Measurements from ENCODE around the gene GAD1. TPM values are rescaled to one million over a fixed set of nuclear protein-coding genes. Genes with fewer than 3 reads are reported as not detected.

The GAD1 gene
- total RNA-seq, 1 experiment from 2014 or later: 10.9 TPM

DNA sequence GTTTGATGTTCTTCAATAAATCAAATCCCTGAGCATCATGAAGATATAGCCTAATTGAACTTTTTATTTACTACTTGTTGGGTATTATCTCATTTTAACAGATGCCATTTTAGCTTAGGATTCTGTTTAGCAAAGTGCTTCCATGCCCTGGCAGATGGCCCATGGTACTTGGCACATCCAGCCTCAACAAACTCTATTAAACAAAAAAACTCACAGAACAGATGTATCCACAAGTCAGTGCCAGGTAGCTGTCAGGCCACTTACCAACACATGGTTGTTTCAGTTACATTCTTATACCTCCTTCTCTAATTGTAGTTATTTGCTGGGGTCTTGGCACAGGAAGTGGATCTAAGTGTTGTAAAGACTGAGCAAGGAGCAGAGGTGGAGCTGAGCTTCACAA is 29.6 kb downstream of the GAD1 start:
- no peak for DNase-seq
- no peaks in the 10 kb centered on the region for H3K9me3 ChIP-seq (replicated peaks)
- no peak overlapping the region for H3K27ac ChIP-seq
- no peaks in the 10 kb centered on the region for H3K27me3 ChIP-seq
- H3K4me1 ChIP-seq: peaks cover 38% of the 10 kb centered on the region
- H3K4me3 ChIP-seq: no peak overlapping the region
- H3K36me3 ChIP-seq: no peaks in the 10 kb centered on the region

DNA sequence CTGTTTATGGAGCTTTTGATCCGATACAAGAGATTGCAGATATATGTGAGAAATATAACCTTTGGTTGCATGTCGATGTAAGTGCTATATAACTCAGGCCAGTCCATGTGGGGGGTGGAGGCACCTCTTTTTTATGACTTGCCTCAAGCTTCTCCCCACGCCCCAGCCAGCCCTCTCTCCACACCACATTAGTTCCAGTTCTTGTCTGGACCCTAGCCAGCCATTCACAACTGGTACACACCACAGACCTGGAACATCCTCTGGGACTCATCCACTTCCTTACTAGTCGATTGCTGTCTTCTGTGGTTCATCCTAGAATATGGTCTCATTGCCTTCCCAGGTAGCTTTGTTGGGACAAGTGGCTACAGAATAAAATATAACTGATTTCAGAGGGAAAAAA is 31.0 kb downstream of the GAD1 start:
- H3K9me3 ChIP-seq (replicated peaks): no peaks in the 10 kb centered on the region
- H3K36me3 ChIP-seq: no peaks in the 10 kb centered on the region
- H3K4me1 ChIP-seq: peaks cover 38% of the 10 kb centered on the region
- peak overlapping the region; percentile 75 for H3K27ac ChIP-seq
- H3K4me3 ChIP-seq: no peak overlapping the region
- H3K27me3 ChIP-seq: no peaks in the 10 kb centered on the region
- peak; percentile 93 to 96 for DNase-seq

DNA sequence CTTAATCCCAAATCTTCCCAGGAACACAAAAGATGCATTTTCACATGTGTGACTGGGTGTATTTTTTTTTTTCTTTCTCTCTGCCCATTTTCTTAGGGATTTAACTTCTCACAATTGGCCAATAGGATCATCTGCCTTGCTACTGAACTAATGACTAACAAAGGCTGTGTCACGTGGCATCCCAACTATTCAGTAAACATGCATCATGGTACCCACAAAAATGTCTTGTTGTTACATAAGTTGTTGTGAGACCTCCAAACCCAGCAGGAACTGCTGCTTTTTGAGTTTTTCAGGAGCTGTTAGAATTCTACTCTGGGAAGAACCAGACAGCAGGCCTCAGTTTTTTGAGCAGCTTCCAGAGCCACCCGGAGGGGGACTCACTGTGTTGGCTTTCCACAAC is 31.9 kb downstream of the GAD1 start:
- Histone ChIP-seq H3K36me3 (no peaks in the 10 kb centered on the region), H3K4me1 (peaks cover 30% of the 10 kb centered on the region), H3K4me3 (no peak overlapping the region), H3K27ac (peak overlapping the region; percentile 75), H3K9me3 (replicated peaks) (no peaks in the 10 kb centered on the region), H3K27me3 (no peaks in the 10 kb centered on the region)
- peak in 1 of 2 experiments; percentile 20 for DNase-seq

DNA sequence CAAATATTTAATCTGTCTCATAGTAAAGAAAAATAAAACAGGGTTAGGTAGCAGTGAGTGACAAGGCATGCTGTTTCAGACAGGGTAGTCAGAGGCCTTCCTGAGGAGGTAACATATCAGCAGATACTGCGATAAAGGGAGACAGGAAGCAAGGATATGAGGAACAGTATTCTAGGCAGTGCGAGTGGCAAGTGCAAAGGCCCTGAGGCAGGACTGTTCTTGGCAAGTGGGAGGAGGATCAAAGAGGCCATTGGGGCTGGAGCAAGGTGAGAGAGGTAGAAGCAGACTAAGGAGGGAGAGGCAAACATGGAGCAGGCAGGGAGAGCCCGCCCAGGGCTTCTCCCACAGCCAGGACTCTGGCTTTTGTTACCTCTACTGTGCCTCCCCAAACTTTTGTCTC is 33.6 kb downstream of the GAD1 start:
- H3K36me3 ChIP-seq: no peaks in the 10 kb centered on the region
- no peaks in the 10 kb centered on the region for H3K9me3 ChIP-seq (replicated peaks)
- no peak for DNase-seq
- no peak overlapping the region for H3K4me3 ChIP-seq
- H3K27ac ChIP-seq: no peak overlapping the region
- H3K27me3 ChIP-seq: no peaks in the 10 kb centered on the region
- peaks cover 24% of the 10 kb centered on the region for H3K4me1 ChIP-seq

DNA sequence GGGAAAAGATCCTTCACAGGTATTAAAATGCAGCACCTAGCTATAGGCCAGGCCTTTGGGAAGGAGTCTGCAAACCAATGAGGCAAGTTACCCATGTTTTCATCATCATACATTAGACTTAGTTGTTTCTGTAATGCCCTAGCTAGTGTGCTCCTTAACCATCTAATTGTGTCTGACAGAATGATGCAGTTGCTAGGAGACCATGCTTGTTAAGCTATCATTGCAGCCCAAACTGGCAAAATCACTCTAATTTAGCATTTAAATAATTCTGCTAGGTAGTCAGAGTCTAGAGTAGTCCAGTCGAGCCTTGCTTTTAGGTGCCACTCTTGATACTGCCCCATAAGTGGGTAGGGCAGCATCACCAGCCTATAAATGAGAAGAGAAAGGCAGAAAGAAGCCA is 34.9 kb downstream of the GAD1 start:
- H3K27me3 ChIP-seq: no peaks in the 10 kb centered on the region
- no peak overlapping the region for H3K27ac ChIP-seq
- H3K4me1 ChIP-seq: peaks cover 24% of the 10 kb centered on the region
- H3K9me3 ChIP-seq (replicated peaks): no peaks in the 10 kb centered on the region
- no peak overlapping the region for H3K4me3 ChIP-seq
- no peak for DNase-seq
- H3K36me3 ChIP-seq: no peaks in the 10 kb centered on the region

DNA sequence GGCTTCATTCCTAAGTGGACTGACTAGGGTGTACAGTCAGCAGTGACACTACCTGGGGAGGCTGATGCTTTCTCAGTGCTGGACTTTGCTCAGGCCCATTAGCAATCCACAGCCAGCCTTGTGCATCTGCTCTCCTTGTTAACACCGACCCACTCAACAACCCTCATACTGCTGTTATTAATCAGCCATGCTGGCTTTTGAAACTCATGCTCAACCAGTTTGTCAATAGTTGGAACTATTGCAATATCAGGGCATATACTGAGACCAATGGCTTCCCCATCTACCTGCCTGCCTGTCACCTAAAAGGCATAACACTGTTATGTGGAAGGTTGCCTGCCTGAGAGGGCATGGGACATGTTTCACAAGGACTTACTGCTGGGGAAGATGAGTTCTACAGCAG is 39.4 kb downstream of the GAD1 start:
- H3K36me3 ChIP-seq: no peaks in the 10 kb centered on the region
- no peak for DNase-seq

DNA sequence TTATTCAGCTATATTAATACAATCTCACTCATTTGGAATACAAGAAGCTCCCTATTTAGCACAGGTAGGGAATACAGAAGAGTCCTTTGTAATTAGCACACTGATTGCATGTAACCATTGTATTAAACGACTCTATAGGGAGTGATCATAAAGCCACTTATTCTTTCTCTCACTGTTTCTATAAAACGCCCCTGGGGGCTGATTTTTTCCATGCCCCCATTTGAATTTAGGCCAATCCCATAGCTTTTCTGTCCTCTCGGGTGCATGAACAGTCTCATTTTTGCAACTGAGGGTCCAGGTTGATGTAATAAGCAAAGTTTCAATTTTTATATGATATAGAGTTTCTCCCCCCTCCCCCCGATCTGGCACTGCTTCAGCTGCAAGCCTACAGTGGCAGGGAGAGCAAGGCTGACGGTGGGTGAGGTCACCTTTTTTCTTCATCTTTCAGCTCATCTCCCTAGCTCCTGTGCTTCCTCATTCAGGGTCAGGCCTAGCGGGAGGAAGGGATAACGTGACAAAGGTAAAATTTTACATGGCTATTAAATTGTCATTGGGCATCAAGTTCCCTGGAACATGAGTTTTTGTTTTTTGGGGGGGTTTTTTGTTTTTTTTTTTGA is 45.7 kb downstream of the GAD1 start:
- no peaks in the 10 kb centered on the region for H3K9me3 ChIP-seq (replicated peaks)
- no peak for DNase-seq
- no peak overlapping the region for H3K4me3 ChIP-seq
- no peaks in the 10 kb centered on the region for H3K27me3 ChIP-seq
- H3K4me1 ChIP-seq: no peaks in the 10 kb centered on the region
- no peak overlapping the region for H3K27ac ChIP-seq
- H3K36me3 ChIP-seq: no peaks in the 10 kb centered on the region

More for the DNA sequence above, 39.4 kb downstream of the GAD1 start:
- Histone ChIP-seq H3K4me3 (no peak overlapping the region), H3K27me3 (no peaks in the 10 kb centered on the region), H3K27ac (no peak overlapping the region), H3K4me1 (no peaks in the 10 kb centered on the region), H3K9me3 (replicated peaks) (no peaks in the 10 kb centered on the region)

DNA sequence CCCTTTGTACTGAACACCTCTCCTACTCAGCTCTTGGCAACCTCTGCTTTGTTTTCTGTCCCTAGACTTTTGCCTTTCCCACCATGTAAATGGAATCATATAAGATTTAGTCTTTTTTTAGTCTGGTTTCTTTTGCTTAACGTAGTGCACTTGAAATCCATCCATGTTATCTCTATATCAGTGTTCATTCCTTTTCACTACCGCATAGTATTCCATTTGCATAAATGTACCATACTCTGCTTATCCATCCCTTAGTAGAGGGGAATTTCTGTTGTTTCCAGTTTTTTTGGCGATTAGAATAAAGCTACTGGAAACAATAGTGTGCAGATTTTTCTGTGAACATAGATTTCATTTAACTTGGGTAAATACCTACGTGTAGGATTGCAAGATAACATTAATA is 46.4 kb downstream of the GAD1 start:
- DNase-seq: no peak
- Histone ChIP-seq H3K27ac (no peak overlapping the region), H3K27me3 (no peaks in the 10 kb centered on the region), H3K36me3 (no peaks in the 10 kb centered on the region), H3K4me1 (no peaks in the 10 kb centered on the region), H3K4me3 (no peak overlapping the region), H3K9me3 (replicated peaks) (no peaks in the 10 kb centered on the region)

DNA sequence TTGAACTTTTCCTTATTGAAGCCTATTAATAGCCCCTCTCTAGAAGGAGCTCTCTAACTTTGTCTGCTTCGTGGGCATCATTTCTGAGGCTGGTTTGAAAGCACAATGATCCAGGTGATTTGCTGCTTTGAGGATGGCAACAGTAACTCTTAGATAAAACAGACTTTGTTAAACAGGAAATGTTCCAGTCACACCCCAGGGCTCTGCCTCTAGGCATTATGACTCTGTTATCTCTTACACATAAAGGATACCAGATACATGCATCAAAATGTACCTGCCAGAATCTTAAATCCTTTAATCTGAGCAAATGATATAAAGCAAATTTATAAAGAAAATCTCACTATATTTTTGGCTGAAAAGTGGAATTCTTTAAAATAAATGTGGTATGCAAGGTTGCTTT is 52.3 kb downstream of the GAD1 start:
- Histone ChIP-seq H3K4me3 (no peak overlapping the region), H3K36me3 (no peaks in the 10 kb centered on the region), H3K4me1 (no peaks in the 10 kb centered on the region; the same call in 1 of the 2 replicates), H3K9me3 (replicated peaks) (no peaks in the 10 kb centered on the region), H3K27me3 (no peaks in the 10 kb centered on the region), H3K27ac (no peak overlapping the region)
- no peak for DNase-seq

DNA sequence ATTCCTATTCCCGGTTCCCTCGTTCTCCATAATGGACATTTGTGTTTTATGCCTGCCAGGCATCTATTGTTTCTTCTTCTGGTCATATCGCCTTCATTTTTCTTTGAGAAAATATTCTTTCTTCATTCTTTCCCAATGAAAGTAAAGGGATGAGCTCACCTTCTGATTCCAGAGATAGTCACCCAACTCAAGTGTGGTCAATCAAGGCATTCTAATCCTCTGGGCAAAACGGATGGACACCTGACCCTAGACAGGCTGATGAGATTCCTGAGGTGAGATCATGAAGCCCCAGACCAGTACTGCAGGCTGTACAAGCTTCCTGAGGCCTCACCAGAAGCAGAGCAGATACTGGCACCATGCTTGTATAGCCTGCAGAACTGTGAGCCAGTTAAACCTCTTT is 52.8 kb downstream of the GAD1 start:
- H3K4me1 ChIP-seq: no peaks in the 10 kb centered on the region; the same call in 1 of the 2 replicates
- no peaks in the 10 kb centered on the region for H3K27me3 ChIP-seq
- no peaks in the 10 kb centered on the region for H3K9me3 ChIP-seq (replicated peaks)
- H3K27ac ChIP-seq: no peak overlapping the region
- no peak overlapping the region for H3K4me3 ChIP-seq
- no peak for DNase-seq
- H3K36me3 ChIP-seq: no peaks in the 10 kb centered on the region

DNA sequence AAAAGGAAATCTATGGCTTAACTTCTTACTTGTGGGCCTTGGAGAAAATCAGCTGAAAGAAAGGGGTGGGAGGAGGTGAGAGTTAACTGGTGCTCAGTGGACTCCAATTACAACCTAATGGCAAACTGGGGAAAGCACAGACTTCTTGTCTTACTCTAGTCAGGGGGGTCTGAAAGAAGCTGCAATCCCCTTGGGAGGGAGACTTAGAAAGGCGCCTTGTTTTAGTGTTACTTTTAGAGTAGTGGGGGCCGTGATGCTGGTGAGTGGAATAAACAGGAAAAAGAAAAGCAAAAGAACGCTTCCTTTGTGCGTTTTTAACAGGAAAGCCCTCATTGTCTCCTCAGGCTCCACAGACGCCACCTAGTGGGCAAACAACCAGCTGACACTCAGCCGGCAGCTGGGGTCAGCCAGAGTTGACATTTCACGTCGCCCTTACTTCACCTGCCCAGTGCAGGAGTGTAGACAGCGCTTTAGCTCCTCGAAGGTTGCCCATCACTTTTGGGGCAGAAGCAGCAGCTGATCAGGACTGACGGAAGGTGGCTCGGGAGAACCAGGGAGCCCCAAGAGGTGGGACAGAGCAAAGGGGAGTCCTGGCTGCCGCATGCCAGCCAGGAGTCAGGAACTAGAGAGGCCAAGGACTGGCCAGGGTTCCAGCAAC is 56.5 kb downstream of the GAD1 start:
- peak; percentile 75 to 88 for DNase-seq
- H3K4me3 ChIP-seq: peak overlapping the region; percentile 51
- H3K9me3 ChIP-seq (replicated peaks): no peaks in the 10 kb centered on the region
- H3K4me1 ChIP-seq: no peaks in the 10 kb centered on the region; the same call in 1 of the 2 replicates
- peak overlapping the region; percentile 53 for H3K27ac ChIP-seq
- H3K36me3 ChIP-seq: no peaks in the 10 kb centered on the region
- no peaks in the 10 kb centered on the region for H3K27me3 ChIP-seq

DNA sequence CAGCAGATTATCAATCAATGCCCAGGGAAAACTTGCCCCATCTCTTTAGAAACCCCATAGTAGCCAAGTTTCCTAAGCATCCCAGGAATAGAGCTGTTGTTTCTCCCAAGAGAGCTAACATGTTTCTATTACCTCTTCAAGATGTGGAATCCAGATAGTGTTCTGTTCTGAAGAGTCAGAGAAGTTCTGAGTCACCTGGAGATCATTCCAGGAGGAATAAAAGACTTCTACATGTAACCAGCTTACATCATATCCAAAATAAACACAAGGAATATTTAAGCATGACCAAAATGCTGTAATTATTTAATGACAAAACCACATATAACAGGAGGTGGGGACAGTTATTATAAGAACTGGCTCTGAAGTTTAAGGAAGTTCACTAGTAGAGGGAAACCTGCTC is 61.4 kb downstream of the GAD1 start:
- Histone ChIP-seq H3K36me3 (no peaks in the 10 kb centered on the region), H3K27me3 (no peaks in the 10 kb centered on the region; the same call in 1 of the 2 replicates), H3K9me3 (replicated peaks) (no peaks in the 10 kb centered on the region), H3K4me1 (no peaks in the 10 kb centered on the region), H3K4me3 (no peak overlapping the region), H3K27ac (no peak overlapping the region)
- no peak for DNase-seq

DNA sequence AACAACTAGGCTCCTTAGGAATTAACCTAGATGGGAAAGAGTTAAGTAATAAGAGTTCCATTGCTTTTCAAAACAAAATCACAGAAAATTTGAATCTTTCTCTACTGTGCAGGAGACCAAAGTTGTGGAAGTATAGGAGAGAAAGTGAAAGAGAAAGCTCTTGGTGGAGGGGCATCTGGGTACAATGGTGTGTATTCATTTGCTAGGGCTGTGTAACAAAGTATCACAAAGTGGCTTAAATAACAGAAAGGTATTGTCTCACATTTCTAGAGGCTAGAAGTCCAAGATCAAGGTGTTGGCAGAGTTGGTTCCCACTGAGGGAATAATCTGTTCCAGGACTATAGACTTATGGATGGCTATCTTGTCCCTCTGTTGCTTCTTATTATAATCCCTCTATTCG is 61.8 kb downstream of the GAD1 start:
- no peaks in the 10 kb centered on the region for H3K36me3 ChIP-seq
- no peak overlapping the region for H3K4me3 ChIP-seq
- no peaks in the 10 kb centered on the region for H3K9me3 ChIP-seq (replicated peaks)
- no peaks in the 10 kb centered on the region; the same call in 1 of the 2 replicates for H3K27me3 ChIP-seq
- DNase-seq: no peak
- H3K27ac ChIP-seq: no peak overlapping the region
- H3K4me1 ChIP-seq: no peaks in the 10 kb centered on the region

DNA sequence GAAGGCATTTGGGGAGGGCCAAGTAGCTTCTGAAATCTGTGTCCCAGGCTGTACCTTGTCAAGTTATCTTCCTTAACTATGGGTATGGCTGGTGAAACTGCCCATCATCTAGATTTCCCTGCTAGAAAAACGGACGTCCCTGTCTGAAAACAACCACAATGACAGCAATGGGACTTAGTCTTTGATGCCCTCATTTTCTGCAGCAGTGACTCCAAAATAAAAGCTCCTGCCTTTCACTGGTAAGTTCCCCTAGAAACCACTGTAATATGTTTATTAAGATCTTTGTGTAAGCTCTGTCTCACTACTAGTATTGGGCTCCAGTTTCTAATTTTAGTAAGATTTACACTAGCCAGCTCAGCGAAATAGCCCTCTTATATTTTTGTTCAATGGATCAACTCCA is 65.2 kb downstream of the GAD1 start:
- Histone ChIP-seq H3K27ac (no peak overlapping the region), H3K4me1 (peaks cover 14% of the 10 kb centered on the region), H3K36me3 (no peaks in the 10 kb centered on the region), H3K27me3 (no peaks in the 10 kb centered on the region; the same call in 1 of the 2 replicates), H3K4me3 (no peak overlapping the region), H3K9me3 (replicated peaks) (no peaks in the 10 kb centered on the region)
- no peak for DNase-seq

DNA sequence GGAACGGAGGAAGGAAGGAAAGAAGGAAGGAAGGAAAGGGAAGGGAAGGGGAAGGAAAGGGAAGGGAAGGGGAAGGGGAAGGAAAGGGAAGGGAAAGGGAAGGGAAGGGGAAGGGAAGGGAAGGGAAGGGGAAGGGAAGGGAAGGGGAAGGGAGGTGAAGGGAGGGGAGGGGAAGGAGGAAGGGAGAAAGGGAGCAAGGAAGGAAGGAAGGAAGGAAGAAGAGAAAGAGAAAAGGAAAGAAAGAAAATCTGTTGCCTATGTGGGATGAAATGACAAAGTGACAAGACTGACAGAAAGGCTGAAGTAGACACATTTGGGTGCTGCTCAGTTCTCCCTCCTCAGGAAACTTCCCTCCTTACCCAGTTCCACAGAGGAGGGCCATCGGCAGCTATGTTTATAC is 66.1 kb downstream of the GAD1 start:
- Histone ChIP-seq H3K4me3 (no peak overlapping the region), H3K27me3 (no peaks in the 10 kb centered on the region; the same call in 1 of the 2 replicates), H3K4me1 (peaks cover 15% of the 10 kb centered on the region), H3K9me3 (replicated peaks) (no peaks in the 10 kb centered on the region), H3K36me3 (no peaks in the 10 kb centered on the region), H3K27ac (no peak overlapping the region)
- DNase-seq: no peak

DNA sequence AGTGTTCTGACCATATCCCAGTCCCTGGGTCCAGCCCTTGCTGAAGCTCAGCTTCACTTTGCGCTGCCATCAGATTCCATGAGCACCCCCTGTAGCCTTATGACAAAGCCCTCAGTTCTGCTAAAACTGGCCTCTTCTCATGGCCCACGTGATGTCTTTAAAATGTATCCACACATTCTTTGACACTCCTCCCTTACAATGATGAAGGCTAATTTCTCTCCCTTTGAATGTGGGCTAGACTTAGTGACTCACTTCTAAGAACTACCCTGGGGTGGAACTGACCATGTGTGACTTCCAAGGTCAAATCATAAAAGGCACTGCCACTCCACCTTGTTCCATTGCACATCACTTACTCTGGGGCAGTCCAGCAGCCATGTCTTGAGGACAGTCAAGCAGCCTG is 67.0 kb downstream of the GAD1 start:
- H3K36me3 ChIP-seq: no peaks in the 10 kb centered on the region
- no peaks in the 10 kb centered on the region; the same call in 1 of the 2 replicates for H3K27me3 ChIP-seq
- H3K27ac ChIP-seq: no peak overlapping the region
- no peak overlapping the region for H3K4me3 ChIP-seq
- DNase-seq: no peak
- H3K9me3 ChIP-seq (replicated peaks): no peaks in the 10 kb centered on the region
- peaks cover 18% of the 10 kb centered on the region for H3K4me1 ChIP-seq

All from SJCRH30 (cell line).